HCT116 (cell line): Measurements from ENCODE around the gene RPS6KC1. TPM values are rescaled to one million over a fixed set of nuclear protein-coding genes. Genes with fewer than 3 reads are reported as not detected.
"Not testable (repeated sequence)": the region's sequence is repeated elsewhere in the genome, so short reads cannot be mapped to it uniquely, and the experiment has no call there.

ENCODE experiments used
- ATAC-seq: fragments of 200-7000 bp; cut with Tn5 transposase; 2 replicates; pipeline ENCODE4 v1.9.1; 2020; ENCODE audit warnings: mild to moderate bottlenecking, moderate library complexity
- BruUV-seq: library from RNA; stranded (reverse); fragments of 400-500 nt; replicated peaks from 2 replicates; lab custom pipeline; 2021; lab: Mats Ljungman, UMichigan
- CTCF ChIA-PET: fragments of 300-600 bp; sonication (Branson Sonifier 250); formaldehyde crosslinking; loops from one replicate; lab custom pipeline; 2021; ENCODE audit warnings: antibody characterized with exemption; lab: Charles Lee
- POLR2A ChIA-PET: fragments of 300-600, 350-600 bp; sonication (Branson Sonifier 250); formaldehyde crosslinking; loops from one replicate; lab custom pipeline; 2021; ENCODE audit warnings: antibody characterized with exemption; lab: Charles Lee
- RAD21 ChIA-PET, 2 experiments: fragments of 300-600 bp; sonication (Branson Sonifier 250); formaldehyde crosslinking; loops; one replicate each; lab custom pipeline; 2023; ENCODE audit warnings: low total read pairs in 2 of 2; ENCODE audit not compliant: uncharacterized antibody in 2 of 2, unreplicated experiment in 2 of 2, low non-redundant PET in 1 of 2; lab: Charles Lee
- DNase-seq: peaks from one replicate; pipeline ENCODE4 v3.0.0-alpha.2; 2010; ENCODE audit warnings: low read depth, low spot score
- H2AFZ ChIP-seq: fragments of 200-600 bp; shearing (Covaris generic), sonication (generic); 2 replicates; pipeline ENCODE4 v1.6.1; 2017; ENCODE audit warnings: low read depth, mixed run types, mixed read lengths, antibody characterized with exemption, low read length; ENCODE audit not compliant: poor library complexity, severe bottlenecking
- H3K27ac ChIP-seq: 2 replicates; pipeline ENCODE4 v1.5.1; 2012; ENCODE audit warnings: low read depth, low read length
- H3K27me3 ChIP-seq: fragments of 200-600 bp; sonication (generic); 2 replicates; pipeline ENCODE4 v1.6.1; 2016; ENCODE audit warnings: mixed run types, low read length, mixed read lengths; ENCODE audit not compliant: insufficient read depth
- H3K36me3 ChIP-seq, 2 experiments: fragments of 200-500 bp in 1 of 2; fragments of 200-600 bp in 1 of 2; sonication (Bioruptor generic) in 1 of 2; sonication (generic) in 1 of 2; 2 replicates each; pipeline versions ENCODE4 v1.5.1 to v1.6.1; 2014 to 2016; ENCODE audit warnings: low read length in 2 of 2, inconsistent platforms in 1 of 2, mixed read lengths in 1 of 2, mixed run types in 1 of 2; ENCODE audit not compliant: insufficient read depth in 2 of 2, control insufficient read depth in 1 of 2
- H3K4me1 ChIP-seq, 2 experiments: fragments of 200-600 bp in 1 of 2; sonication (generic) in 1 of 2; 2 replicates each; pipeline versions ENCODE4 v1.5.1 to v1.6.1; 2012 to 2017; ENCODE audit warnings: low read length in 2 of 2, inconsistent platforms in 1 of 2, mild to moderate bottlenecking in 1 of 2, mixed read lengths in 1 of 2, mixed run types in 1 of 2, moderate library complexity in 1 of 2; ENCODE audit not compliant: insufficient read depth in 2 of 2, control insufficient read depth in 1 of 2
- H3K4me2 ChIP-seq: fragments of 200-600 bp; sonication (generic); 2 replicates; pipeline ENCODE4 v1.6.1; 2017; ENCODE audit warnings: mixed run types, low read length, mixed read lengths
- H3K4me3 ChIP-seq, 2 experiments: fragments of 200-600 bp in 1 of 2; sonication (generic) in 1 of 2; replicated peaks in 1 of 2; 2 replicates each; pipeline ENCODE4 v1.5.1; 2011 to 2016; ENCODE audit warnings: low read length in 2 of 2, control low read depth in 1 of 2, low read depth in 1 of 2, mild to moderate bottlenecking in 1 of 2, mixed read lengths in 1 of 2, mixed run types in 1 of 2
- H3K79me2 ChIP-seq: fragments of 200-600 bp; sonication (generic); 2 replicates; pipeline ENCODE4 v1.6.1; 2017; ENCODE audit warnings: mild to moderate bottlenecking, mixed run types, low read length, moderate library complexity, mixed read lengths; ENCODE audit not compliant: insufficient read depth
- H3K9ac ChIP-seq: fragments of 200-600 bp; sonication (generic); 2 replicates; pipeline ENCODE4 v1.6.1; 2016; ENCODE audit warnings: low read length, mixed read lengths
- H3K9me2 ChIP-seq: fragments of 200-600 bp; sonication (generic), shearing (Covaris generic); 2 replicates; pipeline ENCODE4 v1.6.1; 2017; ENCODE audit warnings: mixed run types, mild to moderate bottlenecking, moderate library complexity; ENCODE audit not compliant: insufficient read depth
- H3K9me3 ChIP-seq, 2 experiments: fragments of 200-500 bp in 1 of 2; fragments of 200-600 bp in 1 of 2; sonication (Bioruptor generic) in 1 of 2; sonication (generic) in 1 of 2; 2 replicates each; pipeline ENCODE4 v1.6.1; 2014 to 2017; ENCODE audit warnings: low read length in 2 of 2, mixed read lengths in 2 of 2, inconsistent platforms in 1 of 2, low read depth in 1 of 2, mild to moderate bottlenecking in 1 of 2, mixed run types in 1 of 2, moderate library complexity in 1 of 2; ENCODE audit not compliant: control insufficient read depth in 1 of 2, insufficient read depth in 1 of 2
- H4K20me1 ChIP-seq: fragments of 200-600 bp; sonication (generic), shearing (Covaris generic); 2 replicates; pipeline ENCODE4 v1.6.1; 2017; ENCODE audit warnings: mixed run types, mild to moderate bottlenecking, moderate library complexity; ENCODE audit not compliant: insufficient read depth
- CBX3 ChIP-seq: IDR thresholded peaks from 2 replicates; pipeline ENCODE4 v1.6.1; 2012; ENCODE audit warnings: low read depth
- CEBPB ChIP-seq: IDR thresholded peaks from 2 replicates; pipeline ENCODE4 v1.6.1; 2012; ENCODE audit warnings: low read depth
- CTCF ChIP-seq, 3 experiments: fragments of 200-600 bp in 1 of 3; sonication (generic) in 1 of 3; IDR thresholded peaks in 2 of 3; conservative IDR thresholded peaks in 1 of 3; 2 replicates each; pipeline ENCODE4 v1.5.1; 2012 to 2017; ENCODE audit warnings: low read depth in 2 of 3, low read length in 2 of 3, antibody characterized with exemption in 1 of 3, borderline replicate concordance in 1 of 3, control low read depth in 1 of 3, mild to moderate bottlenecking in 1 of 3, mixed read lengths in 1 of 3, mixed run types in 1 of 3, moderate library complexity in 1 of 3; ENCODE audit not compliant: insufficient read depth in 1 of 3
- ELF1 ChIP-seq: IDR thresholded peaks from 2 replicates; pipeline ENCODE4 v1.6.1; 2012; ENCODE audit warnings: low read depth, borderline replicate concordance
- FOSL1 ChIP-seq: IDR thresholded peaks from 2 replicates; pipeline ENCODE4 v1.6.1; 2012; ENCODE audit warnings: low read depth
- POLR2AphosphoS5 ChIP-seq: IDR thresholded peaks from 2 replicates; pipeline ENCODE4 v1.6.1; 2011; ENCODE audit warnings: mild to moderate bottlenecking, low read depth, low read length, moderate library complexity
- SIN3A ChIP-seq: IDR thresholded peaks from 2 replicates; pipeline ENCODE4 v1.6.1; 2012; ENCODE audit warnings: low read depth
- SRF ChIP-seq: IDR thresholded peaks from 2 replicates; pipeline ENCODE4 v1.6.1; 2012; ENCODE audit warnings: low read depth
- ZBTB33 ChIP-seq: IDR thresholded peaks from 2 replicates; pipeline ENCODE4 v1.6.1; 2011; ENCODE audit warnings: mild to moderate bottlenecking, low read length, moderate library complexity; ENCODE audit not compliant: insufficient replicate concordance; ENCODE audit errors: extremely low read depth
- ZFX ChIP-seq: fragments of 450-650 bp; IDR thresholded peaks from 2 replicates; pipeline ENCODE4 v1.6.1; 2017
- intact Hi-C: fragments of 100-400 bp; cut with micrococcal nuclease; formaldehyde crosslinking; loops from 2 replicates; pipeline ENCODE4 v1.10.0; 2022
- total RNA-seq: library from RNA; stranded (reverse); gene quantifications from one replicate; pipeline ENCODE4 v1.2.1, GENCODE V29; 2021; ENCODE audit not compliant: unreplicated experiment

Gene RPS6KC1
- total RNA-seq, 1 experiment from 2014 or later = 15.9 TPM

- TF ChIP-seq ZBTB33 = no peak
- TF ChIP-seq ELF1 = no peak
- no peak for TF ChIP-seq CTCF (IDR thresholded peaks at IDR 0.05 in 2 of 3, conservative IDR thresholded peaks at IDR 0.05 in 1 of 3; ENCODE audit: borderline replicate concordance in 1 of 3, insufficient read depth in 1 of 3, low read depth in 2 of 3, low read length in 2 of 3)
- no peak for TF ChIP-seq ZFX
- no peak for TF ChIP-seq POLR2AphosphoS5
- no peak for TF ChIP-seq SIN3A
- no peak for TF ChIP-seq CEBPB
Measured at GRCh38 chr1:213201380-213202155, 150.5 kb downstream of the RPS6KC1 start (continued).

GRCh38 chr1:213211201-213211600 is 160.2 kb downstream of the RPS6KC1 start:
- H3K9me3 ChIP-seq = no peaks in the 10 kb centered on the region
- RAD21 ChIA-PET = no interaction called here
- intact Hi-C loops = loop anchor here (10.0 kb wide), 1 partner anchor 64 kb away; no protein-coding TSS in a partner anchor
- no peak for ATAC-seq
- no peaks in the 10 kb centered on the region for H3K4me1 ChIP-seq
- DNase-seq = no peak
- H3K9ac ChIP-seq = no peak overlapping the region
- H3K36me3 ChIP-seq = no peaks in the 10 kb centered on the region
- no peaks in the 10 kb centered on the region for H3K27me3 ChIP-seq
- H3K79me2 ChIP-seq = no peaks in the 10 kb centered on the region
- no peak overlapping the region for H2AFZ ChIP-seq
- H3K4me3 ChIP-seq = no peak overlapping the region
- TF ChIP-seq SRF (no peak), FOSL1 (no peak), CBX3 (no peak)
- no peak overlapping the region for H3K4me2 ChIP-seq
- CTCF ChIA-PET = no interaction called here
- no peaks in the 10 kb centered on the region for H4K20me1 ChIP-seq
- BruUV-seq = no TSS peak
- H3K9me2 ChIP-seq = no peaks in the 10 kb centered on the region
- no peak overlapping the region for H3K27ac ChIP-seq
- POLR2A ChIA-PET = no interaction called here

- DNase-seq, H3K4me2 ChIP-seq, H3K9me2 ChIP-seq, H3K4me1 ChIP-seq, H4K20me1 ChIP-seq, H2AFZ ChIP-seq, H3K36me3 ChIP-seq, H3K27ac ChIP-seq, ATAC-seq, H3K9me3 ChIP-seq, H3K27me3 ChIP-seq, POLR2A ChIA-PET, H3K9ac ChIP-seq, RAD21 ChIA-PET, H3K79me2 ChIP-seq, BruUV-seq, H3K4me3 ChIP-seq, CTCF ChIA-PET: not testable (repeated sequence)
- intact Hi-C loops = loop anchor here (10.0 kb wide), 1 partner anchor 56 kb away; no protein-coding TSS in a partner anchor
Measured at GRCh38 chr1:213219076-213219475, 168.0 kb downstream of the RPS6KC1 start.
